HG02970 (cell line): Measurements from ENCODE around the gene POP7.

ENCODE experiments used
- ATAC-seq: cut with Tn5 transposase; IDR thresholded peaks from one replicate; pipeline ENCODE4 v1.9.1; 2021; ENCODE audit warnings: mild to moderate bottlenecking, moderate library complexity, moderate number of reproducible peaks; ENCODE audit not compliant: unreplicated experiment, low FRiP score

Gene POP7

DNA sequence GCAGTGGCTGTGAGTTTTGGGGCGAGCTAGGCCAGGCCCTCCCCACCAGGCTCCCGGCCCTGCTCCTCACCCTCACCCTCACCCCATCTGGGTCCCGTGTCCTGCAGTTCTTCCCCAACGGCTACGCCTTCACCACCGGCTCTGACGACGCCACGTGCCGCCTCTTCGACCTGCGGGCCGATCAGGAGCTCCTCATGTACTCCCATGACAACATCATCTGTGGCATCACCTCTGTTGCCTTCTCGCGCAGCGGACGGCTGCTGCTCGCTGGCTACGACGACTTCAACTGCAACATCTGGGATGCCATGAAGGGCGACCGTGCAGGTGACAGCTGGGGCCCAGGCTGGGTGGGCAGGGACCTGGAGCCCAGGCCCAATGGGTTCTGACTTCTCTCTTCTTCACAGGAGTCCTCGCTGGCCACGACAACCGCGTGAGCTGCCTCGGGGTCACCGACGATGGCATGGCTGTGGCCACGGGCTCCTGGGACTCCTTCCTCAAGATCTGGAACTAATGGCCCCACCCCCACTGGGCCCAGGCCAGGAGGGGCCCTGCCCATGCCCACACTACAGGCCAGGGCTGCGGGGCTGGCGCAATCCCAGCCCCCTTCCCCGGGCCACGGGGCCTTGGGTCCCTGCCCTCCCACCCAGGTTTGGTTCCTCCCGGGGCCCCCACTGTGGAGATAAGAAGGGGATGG lies 27.5 kb upstream of the POP7 start:
- ATAC-seq: no peak

DNA sequence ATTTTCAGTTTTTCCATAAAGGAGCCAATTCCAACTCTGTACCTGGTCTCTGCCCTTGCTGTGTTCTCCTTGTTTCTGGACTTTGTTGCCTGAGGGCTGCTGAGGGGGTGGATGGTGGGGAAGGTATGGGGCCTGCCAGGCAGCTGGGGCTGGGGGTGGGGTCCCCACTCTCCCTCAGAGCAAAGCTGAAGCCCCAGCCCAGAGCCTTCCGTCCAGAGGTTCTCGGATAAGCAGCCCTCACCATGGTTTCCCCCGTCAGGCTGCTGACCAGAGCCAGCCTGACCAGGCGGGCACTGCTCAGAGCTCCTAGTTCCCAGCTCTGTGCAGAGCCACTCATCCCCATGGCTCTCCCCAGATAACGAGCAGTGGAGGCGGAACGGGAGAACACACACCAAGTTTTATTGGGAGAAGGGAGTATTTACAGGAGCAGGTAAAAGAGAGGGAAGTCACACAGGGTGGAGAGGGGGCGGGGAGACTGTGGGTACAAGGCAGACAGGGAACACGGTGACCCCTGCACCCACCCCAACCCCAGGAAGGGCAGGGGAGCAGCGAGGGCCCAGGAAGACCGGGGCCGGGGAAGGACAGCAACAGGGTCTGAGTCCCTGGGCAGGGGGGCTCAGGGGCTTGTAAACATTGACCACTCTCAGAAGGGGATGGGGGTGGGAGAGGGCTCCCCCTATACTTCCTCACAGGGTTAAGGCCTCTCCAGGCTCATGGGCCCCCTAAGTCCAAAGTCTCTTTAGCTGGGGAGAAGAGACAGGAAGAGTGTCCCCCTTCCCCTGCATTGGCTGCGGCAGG lies 26.6 kb upstream of the POP7 start:
- no peak for ATAC-seq

DNA sequence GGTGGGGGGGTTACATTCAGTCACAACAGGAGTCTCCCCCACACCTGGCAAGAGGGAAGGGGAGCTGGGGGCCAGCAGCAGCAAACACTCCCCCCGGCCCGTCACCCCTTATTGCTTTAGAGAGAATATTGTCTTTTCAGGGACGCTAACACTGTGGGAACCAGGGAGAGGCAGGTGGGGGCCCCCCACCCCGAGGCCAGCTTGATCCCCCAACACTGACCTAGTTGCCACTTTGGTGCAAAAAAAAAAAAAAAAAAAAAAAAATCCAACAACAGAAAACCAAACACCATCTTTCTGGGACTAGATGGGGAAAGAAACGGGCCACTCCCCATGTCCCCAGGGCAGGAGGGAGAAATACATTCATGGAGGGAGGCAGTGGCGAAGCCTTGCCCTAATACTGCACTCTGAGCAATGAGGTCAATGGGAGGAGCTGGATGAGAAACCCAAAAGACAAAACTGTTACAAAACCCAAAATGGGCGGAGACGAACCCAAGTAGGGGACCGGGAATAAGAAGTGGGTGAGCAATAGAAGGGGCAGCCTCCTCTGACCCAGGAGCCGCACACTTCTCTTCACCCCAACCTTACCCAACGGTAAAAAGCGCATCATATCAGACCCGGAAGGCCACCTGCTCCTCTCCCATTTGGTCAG lies 25.9 kb upstream of the POP7 start:
- no peak for ATAC-seq

DNA sequence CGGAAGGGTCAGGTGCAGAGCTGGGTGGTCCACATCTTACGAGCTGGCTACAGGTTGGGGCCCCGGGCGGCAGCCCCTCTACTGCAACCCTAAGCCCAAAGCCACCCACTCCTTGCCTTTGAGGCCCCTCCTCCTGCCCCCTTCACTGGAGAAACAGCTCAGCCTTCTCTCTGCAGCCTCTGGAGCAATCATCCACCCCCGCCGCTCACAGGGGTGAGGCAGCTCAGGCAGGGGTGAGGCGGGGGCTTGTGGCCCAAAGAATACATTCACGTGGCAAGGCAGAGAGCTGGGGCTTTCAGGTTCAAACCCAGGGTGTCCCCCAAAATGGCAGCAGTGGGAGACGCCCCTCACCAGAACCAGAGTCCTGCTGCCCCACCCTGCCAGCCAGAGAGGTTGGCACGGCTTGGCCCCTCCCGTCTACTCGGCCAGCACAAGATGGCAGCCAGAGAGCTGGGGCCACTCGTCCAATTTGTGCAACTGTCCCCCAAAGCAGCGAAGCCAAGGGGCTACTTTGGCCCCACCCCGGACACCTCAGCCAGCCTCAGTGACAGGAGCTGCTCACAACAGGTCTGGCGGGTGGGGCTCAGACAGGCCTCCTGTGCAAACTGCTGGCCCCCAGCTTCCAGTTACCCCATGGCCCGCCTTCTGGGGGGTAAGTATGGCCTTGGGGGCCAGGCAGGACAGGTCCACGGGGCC lies 25.2 kb upstream of the POP7 start:
- ATAC-seq: no peak

DNA sequence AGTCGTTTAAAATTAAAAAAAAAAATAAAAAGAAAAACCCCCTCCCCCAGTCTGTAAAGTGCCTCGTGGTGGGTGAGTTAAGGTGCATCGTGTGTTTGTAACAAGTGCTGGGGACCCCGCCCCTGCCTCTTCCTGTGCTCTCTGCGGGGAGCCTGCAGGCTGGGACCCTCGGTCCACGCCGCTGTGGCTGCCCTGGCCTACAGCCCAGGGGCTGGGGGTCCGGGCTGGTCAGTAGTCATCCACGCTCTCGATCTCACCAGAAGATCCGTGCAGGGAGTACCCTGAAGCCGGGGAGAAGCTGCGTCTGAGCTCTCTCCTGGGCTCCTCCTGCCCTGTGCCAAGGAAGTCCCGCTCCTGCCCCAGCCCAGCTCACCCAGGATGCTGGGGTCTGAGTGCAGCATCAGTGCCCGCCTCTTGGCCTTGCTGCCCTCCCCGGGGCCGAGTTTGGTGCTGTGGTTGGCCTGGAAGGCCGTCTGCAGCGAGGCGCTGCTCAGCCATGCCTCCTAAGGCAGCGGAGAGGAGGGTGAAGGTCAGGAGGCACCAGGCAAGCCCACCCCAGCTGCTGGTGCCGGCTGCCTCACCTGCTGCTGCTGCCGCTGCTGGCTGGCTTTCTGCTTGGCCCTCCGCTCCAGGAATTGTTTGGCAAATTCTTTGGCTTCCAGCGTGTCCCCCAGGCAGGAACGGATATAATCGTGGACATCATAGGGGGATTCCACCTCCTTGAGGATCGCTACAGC lies 24.3 kb upstream of the POP7 start:
- no peak for ATAC-seq

DNA sequence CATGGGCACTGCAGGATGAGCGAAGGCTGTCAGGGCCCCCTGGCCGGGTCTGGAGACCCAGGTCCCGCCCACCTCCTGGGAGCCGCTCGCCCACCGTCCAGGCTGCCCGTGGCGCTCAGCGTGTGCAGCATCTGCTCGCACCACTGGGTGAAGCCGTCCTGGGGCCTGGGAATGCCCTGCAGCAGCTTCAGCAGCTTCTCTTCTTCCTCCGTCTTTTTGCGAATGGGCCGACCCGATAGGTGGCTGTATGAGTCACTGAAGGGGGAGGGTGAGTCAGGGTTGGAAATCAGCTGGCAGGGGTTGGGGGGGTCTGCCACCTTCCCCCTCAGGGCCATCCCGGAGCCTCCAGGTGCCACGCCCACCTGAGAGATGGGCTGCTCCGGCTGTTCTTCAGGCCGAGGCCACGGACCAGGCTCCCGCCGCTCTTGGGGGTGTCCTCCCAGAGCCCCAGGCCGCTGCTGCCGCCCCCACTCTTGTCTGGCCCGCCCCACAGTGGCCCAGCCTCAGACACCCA lies 23.6 kb upstream of the POP7 start:
- no peak for ATAC-seq

DNA sequence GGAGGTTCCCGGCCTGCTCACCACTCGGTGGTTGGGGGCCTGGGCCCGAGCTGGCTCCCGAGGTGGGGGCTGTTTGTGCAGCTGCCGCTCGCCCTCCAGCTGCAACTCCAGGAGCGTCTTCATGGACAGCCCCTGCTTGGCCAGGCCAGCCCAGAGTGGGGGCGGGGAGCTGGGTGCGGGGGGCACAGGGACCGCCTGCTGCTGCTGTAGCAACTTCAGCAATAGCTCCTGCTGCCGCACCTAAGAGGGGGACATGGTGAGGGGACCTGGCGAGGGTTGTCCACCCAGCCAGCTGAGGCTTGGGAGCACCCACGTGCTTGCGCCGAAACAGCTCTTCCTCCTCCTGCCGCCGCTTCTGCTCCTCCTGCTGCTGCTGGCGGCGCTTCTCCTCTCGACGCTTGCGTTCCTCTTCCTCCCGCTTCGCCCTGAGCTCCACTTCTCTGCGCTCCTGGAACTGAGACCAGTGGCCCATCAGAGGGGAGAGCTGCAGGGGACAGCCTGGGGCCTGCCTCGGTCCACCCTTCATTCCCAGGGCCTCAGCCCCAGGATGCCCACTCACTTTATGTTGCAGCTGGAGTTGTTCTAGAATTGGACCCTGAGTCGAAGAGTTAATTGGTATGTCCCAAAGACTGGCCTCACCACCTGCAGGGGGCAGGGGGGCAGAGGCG lies 22.8 kb upstream of the POP7 start:
- ATAC-seq: no peak

DNA sequence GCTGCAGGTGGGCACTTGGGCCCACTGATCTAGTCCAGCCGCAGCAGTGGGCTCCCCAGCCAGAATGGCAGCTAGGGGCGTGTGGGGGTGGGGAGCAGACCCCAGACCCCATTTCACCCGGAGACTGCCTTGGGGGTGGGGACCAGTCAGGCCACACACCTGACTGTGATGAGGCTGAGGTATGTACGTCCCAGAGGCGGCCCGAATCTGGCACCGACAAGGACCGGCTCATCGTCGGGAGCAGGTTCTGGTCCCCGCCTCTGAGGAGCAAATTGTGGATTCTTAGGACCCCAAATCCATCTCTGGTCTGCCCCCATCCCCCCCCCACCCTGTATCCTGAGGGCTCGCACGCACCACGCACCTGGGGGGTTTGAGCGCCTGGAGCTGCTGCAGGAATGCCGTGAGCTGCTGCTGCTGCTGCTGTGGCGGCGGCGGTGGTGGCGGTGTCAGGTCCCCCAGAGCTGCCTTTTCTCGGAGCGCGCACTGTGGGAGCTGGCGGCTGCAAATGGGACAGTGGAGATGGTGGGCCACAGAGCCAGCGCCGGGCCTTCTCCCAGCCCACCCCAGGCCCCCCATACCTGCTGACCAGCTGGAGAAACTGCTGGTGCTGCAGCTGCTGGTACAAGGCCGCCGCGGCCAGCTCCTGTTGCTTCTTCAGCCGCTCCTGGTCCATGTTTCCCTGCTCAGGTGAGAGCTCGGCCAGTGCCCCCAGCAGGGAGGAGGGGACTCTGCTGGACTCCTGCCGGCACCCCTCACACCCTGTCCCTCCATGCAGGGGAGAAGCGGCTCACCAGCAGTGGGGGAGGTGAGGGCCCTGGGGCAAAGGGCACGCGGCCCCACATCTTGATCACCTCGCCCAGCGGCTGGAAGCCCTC lies 22.0 kb upstream of the POP7 start:
- no peak for ATAC-seq

DNA sequence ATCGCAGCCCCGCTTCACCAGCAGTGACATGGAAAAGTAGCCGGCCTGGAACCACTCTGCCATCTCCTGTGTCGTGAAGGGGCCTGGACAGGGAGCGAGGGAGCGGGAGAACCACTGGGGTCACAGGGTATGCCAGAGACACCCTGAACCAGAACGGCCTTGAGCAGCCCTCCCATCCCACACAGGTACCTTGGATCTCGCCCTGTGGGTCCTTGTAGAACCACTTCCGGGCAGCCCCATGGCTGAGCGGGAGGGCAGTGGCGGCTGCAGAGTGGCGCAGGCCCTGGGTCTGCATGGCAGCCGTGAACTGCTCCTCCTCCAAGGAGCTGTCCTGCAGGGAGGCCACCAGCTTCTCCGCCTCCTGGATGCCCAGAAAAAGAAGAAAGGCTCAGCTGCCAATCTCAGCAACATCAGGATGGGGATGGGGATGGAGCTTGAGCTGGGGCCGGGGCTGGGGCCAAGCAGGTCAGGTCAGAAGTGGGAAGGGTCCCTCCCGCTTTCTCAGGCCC lies 21.3 kb upstream of the POP7 start:
- ATAC-seq: no peak

DNA sequence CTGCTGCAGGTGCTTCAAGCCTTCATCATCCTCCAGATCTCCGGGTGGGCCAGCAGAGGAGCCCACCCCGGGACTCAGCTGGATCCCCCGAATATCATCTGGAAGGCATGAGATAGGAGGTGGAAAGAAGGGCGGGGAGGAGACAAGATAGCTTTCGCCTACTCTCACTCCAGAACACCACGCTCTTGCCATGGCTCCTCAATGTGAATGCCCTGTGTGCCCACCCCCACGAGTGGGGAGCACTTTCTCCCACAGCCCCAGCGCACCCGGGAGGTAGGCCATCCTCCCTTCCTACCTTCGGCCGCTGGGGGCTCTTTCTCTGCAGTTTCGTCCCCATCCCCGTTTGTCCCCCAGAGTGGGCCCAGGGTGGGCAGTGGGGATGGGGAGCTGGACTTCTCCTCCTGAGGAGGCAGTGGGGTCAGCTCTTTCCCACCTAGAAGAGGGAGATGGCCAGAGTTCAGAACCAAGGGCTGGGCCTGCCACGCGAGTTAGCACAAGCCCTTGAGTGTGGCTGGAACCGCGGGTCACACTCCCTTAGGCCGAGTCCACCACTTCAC lies 20.8 kb upstream of the POP7 start:
- ATAC-seq: no peak

DNA sequence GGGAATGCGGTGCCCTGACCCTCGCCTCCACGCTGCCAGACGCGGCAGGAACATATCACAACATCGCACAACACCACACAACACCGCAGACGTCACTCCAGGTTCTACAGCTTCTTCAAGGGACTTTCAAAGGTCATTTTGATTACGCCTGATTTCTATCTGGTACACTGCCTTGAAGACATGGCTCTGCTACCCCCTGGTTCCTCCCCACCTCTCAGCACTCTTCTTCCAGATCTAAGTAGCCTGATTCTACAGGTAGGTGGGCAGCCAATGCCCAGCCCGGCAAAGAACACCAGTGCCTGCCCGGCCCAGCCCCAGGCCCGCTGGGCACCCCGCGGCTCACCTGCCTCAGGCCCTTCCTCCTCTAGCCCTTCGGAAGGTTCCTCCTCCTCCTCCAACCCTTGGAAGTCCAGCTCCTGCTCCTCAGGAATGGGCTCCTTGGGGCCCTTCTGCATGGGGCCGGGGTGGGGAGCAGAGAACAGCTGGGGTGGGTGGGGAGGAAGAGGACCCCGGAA lies 20.2 kb upstream of the POP7 start:
- ATAC-seq: no peak

DNA sequence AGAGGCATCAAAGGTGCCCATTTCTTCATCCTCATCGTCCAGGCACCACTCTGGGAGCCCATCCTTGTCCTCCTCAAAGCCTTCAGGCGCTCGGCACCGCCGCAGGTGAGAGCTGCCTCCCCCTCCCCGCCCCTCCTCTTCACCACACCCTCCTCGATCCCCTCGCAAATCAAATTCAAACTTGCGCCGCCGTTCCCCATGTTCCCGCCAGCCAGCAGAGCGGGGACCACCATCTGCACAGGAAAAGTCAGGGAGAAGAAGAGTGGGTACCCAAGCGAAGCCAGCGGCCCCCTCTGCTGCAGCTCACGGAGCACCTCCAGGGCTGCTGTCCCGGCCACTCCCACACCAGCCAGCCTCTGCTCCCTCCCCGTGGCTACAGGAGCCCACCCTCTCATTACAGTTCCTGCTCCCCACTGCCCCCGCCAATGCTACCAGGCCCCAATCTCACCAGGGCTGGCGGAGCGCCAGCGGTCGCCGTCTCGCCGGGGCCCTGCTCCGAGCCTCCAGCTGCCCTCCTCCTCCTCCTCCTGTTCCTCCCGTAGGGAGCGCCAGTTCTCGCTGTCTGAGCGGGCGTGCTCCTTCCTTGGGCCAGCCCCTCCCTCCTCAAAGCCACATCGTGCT lies 19.6 kb upstream of the POP7 start:
- no peak for ATAC-seq

DNA sequence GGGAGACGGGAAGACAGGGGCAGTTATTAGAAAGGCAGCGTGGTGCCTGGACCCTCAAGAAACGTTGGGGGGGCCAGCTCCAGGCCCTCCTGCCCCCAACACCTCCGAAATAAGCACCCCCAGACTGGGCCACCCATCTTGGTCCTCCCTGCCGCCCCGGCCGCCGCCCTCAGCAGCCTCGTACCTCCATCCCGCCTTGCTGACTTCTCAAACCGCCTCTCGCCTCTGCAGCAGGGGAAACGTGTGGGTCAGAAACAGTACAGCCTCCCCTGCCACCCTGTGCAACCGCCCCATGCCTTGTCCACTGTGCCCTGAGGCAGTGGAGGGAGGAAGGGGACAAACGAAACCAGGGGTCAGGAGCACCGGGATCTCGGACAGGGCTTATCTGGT lies 19.1 kb upstream of the POP7 start:
- no peak for ATAC-seq

DNA sequence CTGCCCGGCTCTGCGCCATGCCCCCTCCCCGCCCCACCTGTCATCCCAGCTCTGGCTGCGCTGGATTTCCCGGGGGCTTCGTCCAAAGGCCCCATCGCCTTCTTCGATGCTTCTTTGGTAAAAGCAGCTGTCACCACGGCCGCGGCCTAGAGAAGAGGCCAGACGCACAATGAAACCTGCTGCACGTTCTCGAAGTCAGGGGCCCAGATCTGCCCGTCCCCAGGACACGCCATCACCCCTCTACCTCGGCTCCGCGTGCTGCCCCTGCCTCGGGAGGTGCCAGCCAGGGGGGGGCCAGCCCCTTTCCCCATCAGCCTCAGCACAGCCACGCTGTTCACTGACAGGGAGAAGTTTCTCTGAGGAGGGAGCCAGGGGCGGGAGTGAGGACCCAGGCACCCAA lies 18.7 kb upstream of the POP7 start:
- ATAC-seq: no peak

DNA sequence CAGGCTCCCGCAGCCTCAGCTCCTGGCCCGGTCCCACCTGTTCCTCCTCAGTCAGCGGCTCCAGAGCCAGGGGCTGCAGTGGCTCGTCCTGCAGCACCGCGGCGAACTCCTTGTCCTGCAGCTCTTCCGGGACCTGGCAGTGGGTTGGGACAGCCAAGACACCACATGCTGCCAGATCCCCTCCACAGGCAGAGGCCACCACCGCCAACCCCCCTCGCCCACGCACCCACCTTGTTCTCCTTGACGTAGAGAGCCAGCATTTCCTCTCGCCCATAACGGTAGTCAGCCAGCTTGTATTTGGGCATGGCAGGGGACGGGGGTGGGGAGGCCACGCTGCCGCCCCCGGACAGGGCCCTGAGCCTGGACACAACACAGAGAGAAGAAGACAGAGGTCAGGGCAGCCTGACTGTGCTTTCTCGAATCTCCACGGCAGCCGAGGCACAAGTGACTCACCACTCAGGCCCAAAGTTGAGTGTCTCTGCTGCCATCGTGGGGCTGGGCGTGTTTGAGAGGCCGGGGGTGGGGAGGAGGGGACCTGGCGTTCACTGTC lies 18.1 kb upstream of the POP7 start:
- no peak for ATAC-seq

DNA sequence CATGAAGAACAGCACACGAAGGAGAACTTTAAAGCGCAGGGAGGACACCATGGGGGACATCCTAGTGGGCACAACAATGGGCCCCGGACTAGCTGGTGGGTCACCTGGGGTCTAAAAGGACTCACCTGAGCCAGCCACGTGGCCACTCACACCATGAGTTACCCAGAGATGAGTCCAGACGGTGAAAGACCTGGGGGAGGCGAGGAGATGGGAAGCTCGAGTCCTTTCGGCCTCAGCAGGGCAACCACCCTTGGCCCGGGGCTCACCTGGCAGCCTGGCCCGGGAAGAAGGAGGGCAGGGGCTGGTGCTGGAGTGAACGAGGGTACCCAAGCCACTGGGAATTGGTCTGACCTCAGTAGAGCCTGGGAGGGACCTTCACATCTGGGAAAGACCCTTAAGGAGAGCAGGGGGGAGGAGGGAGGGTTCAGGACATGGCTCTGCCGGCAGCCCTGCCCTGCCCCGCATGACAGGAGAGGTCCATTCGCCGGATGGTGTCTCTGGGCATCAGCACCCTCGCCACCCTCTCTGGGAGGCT lies 17.5 kb upstream of the POP7 start:
- no peak for ATAC-seq
